ENCODE measurements around the gene SNX4. TPM values are rescaled to one million over a fixed set of nuclear protein-coding genes. Genes with fewer than 3 reads are reported as not detected.

Gene SNX4
- total and polyA plus RNA-seq, 2 of the 8 experiments (the other 6 are each of a cell fraction or from before 2014, with no cell fraction given), result 7.2 to 23.1 TPM

DNA sequence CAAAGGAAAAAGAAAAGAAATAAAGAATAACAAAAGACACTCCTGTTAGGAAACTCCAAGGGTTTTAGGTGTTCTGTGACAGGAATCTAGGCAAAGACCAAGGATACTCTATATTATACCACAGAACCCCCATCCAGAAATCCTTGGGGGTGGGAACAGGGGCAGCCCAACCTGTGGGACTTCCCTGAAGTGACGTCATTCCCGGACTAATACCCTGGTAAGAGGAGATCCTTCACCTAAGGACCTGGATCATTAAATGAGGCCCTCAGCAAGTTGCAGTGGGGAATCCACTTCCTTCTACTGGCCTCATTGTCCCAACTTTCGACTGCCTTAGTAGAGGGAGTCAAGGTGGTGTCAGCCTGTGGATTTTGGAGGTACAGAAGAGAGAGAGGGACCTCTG lies 103.8 kb downstream of the SNX4 start (continued):
- TF ChIP-seq, protein P1, sequence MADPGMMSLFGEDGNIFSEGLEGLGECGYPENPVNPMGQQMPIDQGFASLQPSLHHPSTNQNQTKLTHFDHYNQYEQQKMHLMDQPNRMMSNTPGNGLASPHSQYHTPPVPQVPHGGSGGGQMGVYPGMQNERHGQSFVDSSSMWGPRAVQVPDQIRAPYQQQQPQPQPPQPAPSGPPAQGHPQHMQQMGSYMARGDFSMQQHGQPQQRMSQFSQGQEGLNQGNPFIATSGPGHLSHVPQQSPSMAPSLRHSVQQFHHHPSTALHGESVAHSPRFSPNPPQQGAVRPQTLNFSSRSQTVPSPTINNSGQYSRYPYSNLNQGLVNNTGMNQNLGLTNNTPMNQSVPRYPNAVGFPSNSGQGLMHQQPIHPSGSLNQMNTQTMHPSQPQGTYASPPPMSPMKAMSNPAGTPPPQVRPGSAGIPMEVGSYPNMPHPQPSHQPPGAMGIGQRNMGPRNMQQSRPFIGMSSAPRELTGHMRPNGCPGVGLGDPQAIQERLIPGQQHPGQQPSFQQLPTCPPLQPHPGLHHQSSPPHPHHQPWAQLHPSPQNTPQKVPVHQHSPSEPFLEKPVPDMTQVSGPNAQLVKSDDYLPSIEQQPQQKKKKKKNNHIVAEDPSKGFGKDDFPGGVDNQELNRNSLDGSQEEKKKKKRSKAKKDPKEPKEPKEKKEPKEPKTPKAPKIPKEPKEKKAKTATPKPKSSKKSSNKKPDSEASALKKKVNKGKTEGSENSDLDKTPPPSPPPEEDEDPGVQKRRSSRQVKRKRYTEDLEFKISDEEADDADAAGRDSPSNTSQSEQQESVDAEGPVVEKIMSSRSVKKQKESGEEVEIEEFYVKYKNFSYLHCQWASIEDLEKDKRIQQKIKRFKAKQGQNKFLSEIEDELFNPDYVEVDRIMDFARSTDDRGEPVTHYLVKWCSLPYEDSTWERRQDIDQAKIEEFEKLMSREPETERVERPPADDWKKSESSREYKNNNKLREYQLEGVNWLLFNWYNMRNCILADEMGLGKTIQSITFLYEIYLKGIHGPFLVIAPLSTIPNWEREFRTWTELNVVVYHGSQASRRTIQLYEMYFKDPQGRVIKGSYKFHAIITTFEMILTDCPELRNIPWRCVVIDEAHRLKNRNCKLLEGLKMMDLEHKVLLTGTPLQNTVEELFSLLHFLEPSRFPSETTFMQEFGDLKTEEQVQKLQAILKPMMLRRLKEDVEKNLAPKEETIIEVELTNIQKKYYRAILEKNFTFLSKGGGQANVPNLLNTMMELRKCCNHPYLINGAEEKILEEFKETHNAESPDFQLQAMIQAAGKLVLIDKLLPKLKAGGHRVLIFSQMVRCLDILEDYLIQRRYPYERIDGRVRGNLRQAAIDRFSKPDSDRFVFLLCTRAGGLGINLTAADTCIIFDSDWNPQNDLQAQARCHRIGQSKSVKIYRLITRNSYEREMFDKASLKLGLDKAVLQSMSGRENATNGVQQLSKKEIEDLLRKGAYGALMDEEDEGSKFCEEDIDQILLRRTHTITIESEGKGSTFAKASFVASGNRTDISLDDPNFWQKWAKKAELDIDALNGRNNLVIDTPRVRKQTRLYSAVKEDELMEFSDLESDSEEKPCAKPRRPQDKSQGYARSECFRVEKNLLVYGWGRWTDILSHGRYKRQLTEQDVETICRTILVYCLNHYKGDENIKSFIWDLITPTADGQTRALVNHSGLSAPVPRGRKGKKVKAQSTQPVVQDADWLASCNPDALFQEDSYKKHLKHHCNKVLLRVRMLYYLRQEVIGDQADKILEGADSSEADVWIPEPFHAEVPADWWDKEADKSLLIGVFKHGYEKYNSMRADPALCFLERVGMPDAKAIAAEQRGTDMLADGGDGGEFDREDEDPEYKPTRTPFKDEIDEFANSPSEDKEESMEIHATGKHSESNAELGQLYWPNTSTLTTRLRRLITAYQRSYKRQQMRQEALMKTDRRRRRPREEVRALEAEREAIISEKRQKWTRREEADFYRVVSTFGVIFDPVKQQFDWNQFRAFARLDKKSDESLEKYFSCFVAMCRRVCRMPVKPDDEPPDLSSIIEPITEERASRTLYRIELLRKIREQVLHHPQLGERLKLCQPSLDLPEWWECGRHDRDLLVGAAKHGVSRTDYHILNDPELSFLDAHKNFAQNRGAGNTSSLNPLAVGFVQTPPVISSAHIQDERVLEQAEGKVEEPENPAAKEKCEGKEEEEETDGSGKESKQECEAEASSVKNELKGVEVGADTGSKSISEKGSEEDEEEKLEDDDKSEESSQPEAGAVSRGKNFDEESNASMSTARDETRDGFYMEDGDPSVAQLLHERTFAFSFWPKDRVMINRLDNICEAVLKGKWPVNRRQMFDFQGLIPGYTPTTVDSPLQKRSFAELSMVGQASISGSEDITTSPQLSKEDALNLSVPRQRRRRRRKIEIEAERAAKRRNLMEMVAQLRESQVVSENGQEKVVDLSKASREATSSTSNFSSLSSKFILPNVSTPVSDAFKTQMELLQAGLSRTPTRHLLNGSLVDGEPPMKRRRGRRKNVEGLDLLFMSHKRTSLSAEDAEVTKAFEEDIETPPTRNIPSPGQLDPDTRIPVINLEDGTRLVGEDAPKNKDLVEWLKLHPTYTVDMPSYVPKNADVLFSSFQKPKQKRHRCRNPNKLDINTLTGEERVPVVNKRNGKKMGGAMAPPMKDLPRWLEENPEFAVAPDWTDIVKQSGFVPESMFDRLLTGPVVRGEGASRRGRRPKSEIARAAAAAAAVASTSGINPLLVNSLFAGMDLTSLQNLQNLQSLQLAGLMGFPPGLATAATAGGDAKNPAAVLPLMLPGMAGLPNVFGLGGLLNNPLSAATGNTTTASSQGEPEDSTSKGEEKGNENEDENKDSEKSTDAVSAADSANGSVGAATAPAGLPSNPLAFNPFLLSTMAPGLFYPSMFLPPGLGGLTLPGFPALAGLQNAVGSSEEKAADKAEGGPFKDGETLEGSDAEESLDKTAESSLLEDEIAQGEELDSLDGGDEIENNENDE (IDR thresholded peaks at IDR 0.05; ENCODE audit: insufficient replicate concordance, low read length), result no peak
- no peak for TF ChIP-seq TAF1 (IDR thresholded peaks at IDR 0.05; ENCODE audit: low read depth, low read length)
- TF ChIP-seq JUND (IDR thresholded peaks at IDR 0.05; ENCODE audit: low read length), result no peak
- TF ChIP-seq, protein P2, sequence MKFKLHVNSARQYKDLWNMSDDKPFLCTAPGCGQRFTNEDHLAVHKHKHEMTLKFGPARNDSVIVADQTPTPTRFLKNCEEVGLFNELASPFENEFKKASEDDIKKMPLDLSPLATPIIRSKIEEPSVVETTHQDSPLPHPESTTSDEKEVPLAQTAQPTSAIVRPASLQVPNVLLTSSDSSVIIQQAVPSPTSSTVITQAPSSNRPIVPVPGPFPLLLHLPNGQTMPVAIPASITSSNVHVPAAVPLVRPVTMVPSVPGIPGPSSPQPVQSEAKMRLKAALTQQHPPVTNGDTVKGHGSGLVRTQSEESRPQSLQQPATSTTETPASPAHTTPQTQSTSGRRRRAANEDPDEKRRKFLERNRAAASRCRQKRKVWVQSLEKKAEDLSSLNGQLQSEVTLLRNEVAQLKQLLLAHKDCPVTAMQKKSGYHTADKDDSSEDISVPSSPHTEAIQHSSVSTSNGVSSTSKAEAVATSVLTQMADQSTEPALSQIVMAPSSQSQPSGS (IDR thresholded peaks at IDR 0.05; ENCODE audit: low read length), result no peak
